Liver (tissue), 9 donors: ENCODE data around the gene TXNDC16. TPM values are rescaled to one million over a fixed set of nuclear protein-coding genes. Genes with fewer than 3 reads are reported as not detected.

Experiments used
- DNase-seq: peaks from one replicate; pipeline ENCODE4 v3.0.0-alpha.2; 2017; ENCODE audit warnings: low spot score
- H3K27ac ChIP-seq, 2 donors: one replicate each; pipeline ENCODE4 v1.7.0; 2013; ENCODE audit warnings: inconsistent platforms in 2 of 2, low read length in 2 of 2, control low read depth in 1 of 2, low read depth in 1 of 2, mild to moderate bottlenecking in 1 of 2
- H3K27me3 ChIP-seq, 4 donors: one replicate each; pipeline versions ENCODE4 v1.6.1 to v1.7.0; 2013; ENCODE audit warnings: low read length in 3 of 4, inconsistent platforms in 1 of 4, mild to moderate bottlenecking in 1 of 4, moderate library complexity in 1 of 4; ENCODE audit not compliant: control insufficient read depth in 4 of 4, insufficient read depth in 4 of 4
- H3K36me3 ChIP-seq, 4 donors: one replicate each; pipeline versions ENCODE4 v1.6.1 to v1.7.0; 2013; ENCODE audit warnings: low read length in 3 of 4, mild to moderate bottlenecking in 3 of 4, low read depth in 1 of 4, moderate library complexity in 1 of 4; ENCODE audit not compliant: control insufficient read depth in 4 of 4, insufficient read depth in 3 of 4
- H3K4me1 ChIP-seq, 4 donors: one replicate each; pipeline versions ENCODE4 v1.6.1 to v1.7.0; 2013; ENCODE audit warnings: low read length in 3 of 4, mild to moderate bottlenecking in 3 of 4, moderate library complexity in 1 of 4; ENCODE audit not compliant: control insufficient read depth in 4 of 4, insufficient read depth in 4 of 4
- H3K4me3 ChIP-seq, 3 donors: one replicate each; pipeline versions ENCODE4 v1.6.1 to v1.7.0; 2013; ENCODE audit warnings: low read length in 3 of 3, control low read depth in 1 of 3, low read depth in 1 of 3, mild to moderate bottlenecking in 1 of 3
- H3K9ac ChIP-seq, 2 donors: one replicate each; pipeline ENCODE4 v1.7.0; 2013; ENCODE audit warnings: low read length in 2 of 2, mild to moderate bottlenecking in 2 of 2, moderate library complexity in 2 of 2, control low read depth in 1 of 2, low read depth in 1 of 2
- H3K9me3 ChIP-seq, 4 donors: one replicate each; pipeline versions ENCODE4 v1.6.1 to v1.7.0; 2013; ENCODE audit warnings: low read length in 3 of 4; ENCODE audit not compliant: control insufficient read depth in 4 of 4
- EGR1 ChIP-seq, 2 donors: IDR thresholded peaks; 2 replicates each; pipeline ENCODE4 v1.6.1; 2016 to 2018; ENCODE audit warnings: antibody characterized with exemption in 2 of 2, low read depth in 2 of 2
- FOXA1 ChIP-seq: IDR thresholded peaks from 2 replicates; pipeline ENCODE4 v1.6.1; 2016; ENCODE audit warnings: antibody characterized with exemption
- FOXA2 ChIP-seq: IDR thresholded peaks from 2 replicates; pipeline ENCODE4 v1.6.1; 2016; ENCODE audit warnings: antibody characterized with exemption
- GABPA ChIP-seq, 2 donors: IDR thresholded peaks in 1 of 2; conservative IDR thresholded peaks in 1 of 2; 2 replicates each; pipeline ENCODE4 v1.6.1; 2016; ENCODE audit warnings: antibody characterized with exemption in 2 of 2, mild to moderate bottlenecking in 1 of 2, moderate library complexity in 1 of 2
- HNF4A ChIP-seq, 2 donors: conservative IDR thresholded peaks; 2 replicates each; pipeline ENCODE4 v1.6.1; 2016; ENCODE audit warnings: antibody characterized with exemption in 2 of 2, mild to moderate bottlenecking in 2 of 2
- HNF4G ChIP-seq: IDR thresholded peaks from 2 replicates; pipeline ENCODE4 v1.6.1; 2016; ENCODE audit warnings: antibody characterized with exemption
- JUND ChIP-seq, 2 donors: IDR thresholded peaks; 2 replicates each; pipeline ENCODE4 v1.6.1; 2016; ENCODE audit warnings: antibody characterized with exemption in 2 of 2
- NR2F2 ChIP-seq: IDR thresholded peaks from 2 replicates; pipeline ENCODE4 v1.6.1; 2016; ENCODE audit warnings: antibody characterized with exemption
- RAD21 ChIP-seq, 2 donors: IDR thresholded peaks; 2 replicates each; pipeline ENCODE4 v1.6.1; 2016; ENCODE audit warnings: antibody characterized with exemption in 2 of 2, mild to moderate bottlenecking in 2 of 2
- RXRA ChIP-seq, 2 donors: IDR thresholded peaks; 2 replicates each; pipeline ENCODE4 v1.6.1; 2017 to 2018; ENCODE audit warnings: antibody characterized with exemption in 2 of 2, mild to moderate bottlenecking in 1 of 2
- SP1 ChIP-seq: IDR thresholded peaks from 2 replicates; pipeline ENCODE4 v1.6.1; 2018; ENCODE audit warnings: antibody characterized with exemption, mild to moderate bottlenecking
- TAF1 ChIP-seq: conservative IDR thresholded peaks from 2 replicates; pipeline ENCODE4 v1.6.1; 2016; ENCODE audit warnings: antibody characterized with exemption, mild to moderate bottlenecking
- YY1 ChIP-seq: IDR thresholded peaks from 2 replicates; pipeline ENCODE4 v1.6.1; 2016; ENCODE audit warnings: antibody characterized with exemption, mild to moderate bottlenecking
- polyA plus RNA-seq, 2 donors: library from polyadenylated mRNA; stranded (reverse) in 1 of 2; unstranded in 1 of 2; fragments of 200-250 nt in 1 of 2; fragments of >200 nt in 1 of 2; fragmentation: Nextera tagmentation in 1 of 2; extraction: Ambion mirVana in 1 of 2; gene quantifications; one replicate each; pipeline versions ENCODE4 v1.2.1 to v1.2.3, GENCODE V29; 2013 to 2015
- total RNA-seq, 2 donors: library from RNA; depleted of rRNA; stranded (reverse); fragments of >200 nt; gene quantifications; one replicate each; pipeline ENCODE4 v1.2.3, GENCODE V29; 2014
- TF ChIP-seq, protein P1 (sequence below): IDR thresholded peaks from 2 replicates; pipeline ENCODE4 v1.6.1; 2016; ENCODE audit warnings: antibody characterized with exemption
- TF ChIP-seq, protein P2 (sequence below): IDR thresholded peaks from 2 replicates; pipeline ENCODE4 v1.6.1; 2016; ENCODE audit warnings: antibody characterized with exemption, mild to moderate bottlenecking
- TF ChIP-seq, protein P3 (sequence below): IDR thresholded peaks from 2 replicates; pipeline ENCODE4 v1.6.1; 2016; ENCODE audit warnings: antibody characterized with exemption
- TF ChIP-seq, protein P4 (sequence below): fragments of 150-350 bp; IDR thresholded peaks from 2 replicates; pipeline ENCODE4 v1.5.1; 2017; ENCODE audit warnings: improper control_type of control experiment, low read depth, low read length; ENCODE audit not compliant: missing input control
- TF ChIP-seq, protein P5 (sequence below): IDR thresholded peaks from 2 replicates; pipeline ENCODE4 v1.6.1; 2016; ENCODE audit warnings: antibody characterized with exemption
- donor health status: healthy.
- donor health status: healthy.
- donor health status: healthy.
- donor health status: healthy.
- donor health status: healthy.

TXNDC16 gene
- total and polyA plus RNA-seq, 4 donors = 2.0 to 16.2 (median 4.1) TPM

DNA sequence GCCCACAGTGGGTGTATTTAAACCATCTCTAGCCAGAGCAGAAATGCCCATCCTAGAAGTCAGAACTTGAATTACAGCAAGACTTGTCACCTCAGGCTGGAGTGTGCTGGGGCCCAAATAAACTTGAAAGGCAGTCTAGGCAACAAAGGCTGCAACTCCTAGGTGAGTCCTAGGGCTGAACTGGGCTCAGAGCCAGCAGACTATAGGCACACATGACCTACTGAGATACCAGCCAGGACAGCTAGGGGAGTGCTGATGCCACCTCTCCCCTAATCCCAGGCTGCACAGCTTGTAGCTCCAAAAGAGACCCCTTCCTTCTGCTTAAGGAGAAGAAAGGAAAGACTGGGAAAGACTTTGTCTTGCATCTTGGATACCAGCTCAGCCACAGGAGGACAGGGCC lies 106.0 kb downstream of the TXNDC16 start:
- peak; percentile 42 for DNase-seq
- TF ChIP-seq GABPA (IDR thresholded peaks at IDR 0.05 in 1 of 2, conservative IDR thresholded peaks at IDR 0.05 in 1 of 2) (no peak), TAF1 (no peak), HNF4A (conservative IDR thresholded peaks at IDR 0.05) (no peak), YY1 (no peak), FOXA2 (no peak), NR2F2 (no peak), RXRA (IDR thresholded peaks at IDR 0.05) (no peak), FOXA1 (no peak), JUND (IDR thresholded peaks at IDR 0.05) (no peak), EGR1 (IDR thresholded peaks at IDR 0.05; ENCODE audit: low read depth in 2 of 2) (no peak), SP1 (no peak), HNF4G (no peak), RAD21 (IDR thresholded peaks at IDR 0.05) (no peak)
- TF ChIP-seq, protein P1, sequence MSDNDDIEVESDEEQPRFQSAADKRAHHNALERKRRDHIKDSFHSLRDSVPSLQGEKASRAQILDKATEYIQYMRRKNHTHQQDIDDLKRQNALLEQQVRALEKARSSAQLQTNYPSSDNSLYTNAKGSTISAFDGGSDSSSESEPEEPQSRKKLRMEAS = no peak
- TF ChIP-seq, protein P2, sequence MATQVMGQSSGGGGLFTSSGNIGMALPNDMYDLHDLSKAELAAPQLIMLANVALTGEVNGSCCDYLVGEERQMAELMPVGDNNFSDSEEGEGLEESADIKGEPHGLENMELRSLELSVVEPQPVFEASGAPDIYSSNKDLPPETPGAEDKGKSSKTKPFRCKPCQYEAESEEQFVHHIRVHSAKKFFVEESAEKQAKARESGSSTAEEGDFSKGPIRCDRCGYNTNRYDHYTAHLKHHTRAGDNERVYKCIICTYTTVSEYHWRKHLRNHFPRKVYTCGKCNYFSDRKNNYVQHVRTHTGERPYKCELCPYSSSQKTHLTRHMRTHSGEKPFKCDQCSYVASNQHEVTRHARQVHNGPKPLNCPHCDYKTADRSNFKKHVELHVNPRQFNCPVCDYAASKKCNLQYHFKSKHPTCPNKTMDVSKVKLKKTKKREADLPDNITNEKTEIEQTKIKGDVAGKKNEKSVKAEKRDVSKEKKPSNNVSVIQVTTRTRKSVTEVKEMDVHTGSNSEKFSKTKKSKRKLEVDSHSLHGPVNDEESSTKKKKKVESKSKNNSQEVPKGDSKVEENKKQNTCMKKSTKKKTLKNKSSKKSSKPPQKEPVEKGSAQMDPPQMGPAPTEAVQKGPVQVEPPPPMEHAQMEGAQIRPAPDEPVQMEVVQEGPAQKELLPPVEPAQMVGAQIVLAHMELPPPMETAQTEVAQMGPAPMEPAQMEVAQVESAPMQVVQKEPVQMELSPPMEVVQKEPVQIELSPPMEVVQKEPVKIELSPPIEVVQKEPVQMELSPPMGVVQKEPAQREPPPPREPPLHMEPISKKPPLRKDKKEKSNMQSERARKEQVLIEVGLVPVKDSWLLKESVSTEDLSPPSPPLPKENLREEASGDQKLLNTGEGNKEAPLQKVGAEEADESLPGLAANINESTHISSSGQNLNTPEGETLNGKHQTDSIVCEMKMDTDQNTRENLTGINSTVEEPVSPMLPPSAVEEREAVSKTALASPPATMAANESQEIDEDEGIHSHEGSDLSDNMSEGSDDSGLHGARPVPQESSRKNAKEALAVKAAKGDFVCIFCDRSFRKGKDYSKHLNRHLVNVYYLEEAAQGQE = no peak
- TF ChIP-seq, protein P3, sequence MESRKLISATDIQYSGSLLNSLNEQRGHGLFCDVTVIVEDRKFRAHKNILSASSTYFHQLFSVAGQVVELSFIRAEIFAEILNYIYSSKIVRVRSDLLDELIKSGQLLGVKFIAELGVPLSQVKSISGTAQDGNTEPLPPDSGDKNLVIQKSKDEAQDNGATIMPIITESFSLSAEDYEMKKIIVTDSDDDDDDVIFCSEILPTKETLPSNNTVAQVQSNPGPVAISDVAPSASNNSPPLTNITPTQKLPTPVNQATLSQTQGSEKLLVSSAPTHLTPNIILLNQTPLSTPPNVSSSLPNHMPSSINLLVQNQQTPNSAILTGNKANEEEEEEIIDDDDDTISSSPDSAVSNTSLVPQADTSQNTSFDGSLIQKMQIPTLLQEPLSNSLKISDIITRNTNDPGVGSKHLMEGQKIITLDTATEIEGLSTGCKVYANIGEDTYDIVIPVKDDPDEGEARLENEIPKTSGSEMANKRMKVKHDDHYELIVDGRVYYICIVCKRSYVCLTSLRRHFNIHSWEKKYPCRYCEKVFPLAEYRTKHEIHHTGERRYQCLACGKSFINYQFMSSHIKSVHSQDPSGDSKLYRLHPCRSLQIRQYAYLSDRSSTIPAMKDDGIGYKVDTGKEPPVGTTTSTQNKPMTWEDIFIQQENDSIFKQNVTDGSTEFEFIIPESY = no peak
- TF ChIP-seq, protein P4, sequence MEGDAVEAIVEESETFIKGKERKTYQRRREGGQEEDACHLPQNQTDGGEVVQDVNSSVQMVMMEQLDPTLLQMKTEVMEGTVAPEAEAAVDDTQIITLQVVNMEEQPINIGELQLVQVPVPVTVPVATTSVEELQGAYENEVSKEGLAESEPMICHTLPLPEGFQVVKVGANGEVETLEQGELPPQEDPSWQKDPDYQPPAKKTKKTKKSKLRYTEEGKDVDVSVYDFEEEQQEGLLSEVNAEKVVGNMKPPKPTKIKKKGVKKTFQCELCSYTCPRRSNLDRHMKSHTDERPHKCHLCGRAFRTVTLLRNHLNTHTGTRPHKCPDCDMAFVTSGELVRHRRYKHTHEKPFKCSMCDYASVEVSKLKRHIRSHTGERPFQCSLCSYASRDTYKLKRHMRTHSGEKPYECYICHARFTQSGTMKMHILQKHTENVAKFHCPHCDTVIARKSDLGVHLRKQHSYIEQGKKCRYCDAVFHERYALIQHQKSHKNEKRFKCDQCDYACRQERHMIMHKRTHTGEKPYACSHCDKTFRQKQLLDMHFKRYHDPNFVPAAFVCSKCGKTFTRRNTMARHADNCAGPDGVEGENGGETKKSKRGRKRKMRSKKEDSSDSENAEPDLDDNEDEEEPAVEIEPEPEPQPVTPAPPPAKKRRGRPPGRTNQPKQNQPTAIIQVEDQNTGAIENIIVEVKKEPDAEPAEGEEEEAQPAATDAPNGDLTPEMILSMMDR = no peak
- TF ChIP-seq, protein P5, sequence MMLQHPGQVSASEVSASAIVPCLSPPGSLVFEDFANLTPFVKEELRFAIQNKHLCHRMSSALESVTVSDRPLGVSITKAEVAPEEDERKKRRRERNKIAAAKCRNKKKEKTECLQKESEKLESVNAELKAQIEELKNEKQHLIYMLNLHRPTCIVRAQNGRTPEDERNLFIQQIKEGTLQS = no peak
- Histone ChIP-seq H3K27me3 (no peaks in the 10 kb centered on the region), H3K9me3 (no peaks in the 10 kb centered on the region), H3K27ac (no peak overlapping the region), H3K9ac (no peak overlapping the region), H3K36me3 (no peaks in the 10 kb centered on the region), H3K4me1 (no peaks in the 10 kb centered on the region), H3K4me3 (no peak overlapping the region)
